Naive B cell (primary cell): ENCODE data around the gene SCARF1. TPM values are rescaled to one million over a fixed set of nuclear protein-coding genes. Genes with fewer than 3 reads are reported as not detected.
A peak's percentile ranks its signal among the peaks of the same experiment; 100 is the strongest.

Source experiments
- ATAC-seq, 2 donors: fragments of 150-1000 bp; cut with Tn5 transposase; 2 replicates each; pipeline ENCODE4 v1.10.0; 2021; ENCODE audit warnings: low read depth in 2 of 2, mild to moderate bottlenecking in 2 of 2, moderate library complexity in 2 of 2
- DNase-seq: peaks from one replicate; pipeline ENCODE4 v3.0.0; 2022
- H3K27ac Mint-ChIP-seq, 6 donors: one replicate each; pipeline ENCODE4 v1.8.0; 2020 to 2022; ENCODE audit warnings: mild to moderate bottlenecking in 6 of 6, mixed read lengths in 6 of 6, moderate library complexity in 5 of 6, inconsistent platforms in 2 of 6
- H3K27me3 Mint-ChIP-seq, 3 donors: one replicate each; pipeline ENCODE4 v1.8.0; 2021 to 2022; ENCODE audit warnings: mixed read lengths in 3 of 3, mild to moderate bottlenecking in 1 of 3
- H3K36me3 Mint-ChIP-seq, 2 donors: one replicate each; pipeline ENCODE4 v1.8.0; 2020 to 2022; ENCODE audit warnings: mixed read lengths in 2 of 2, inconsistent platforms in 1 of 2, mild to moderate bottlenecking in 1 of 2
- H3K4me1 Mint-ChIP-seq, 3 donors: one replicate each; pipeline ENCODE4 v1.8.0; 2020 to 2022; ENCODE audit warnings: mixed read lengths in 3 of 3, inconsistent platforms in 1 of 3, mild to moderate bottlenecking in 1 of 3, moderate library complexity in 1 of 3
- H3K4me3 Mint-ChIP-seq, 8 donors: one replicate each; pipeline ENCODE4 v1.8.0; 2020 to 2022; ENCODE audit warnings: mild to moderate bottlenecking in 8 of 8, mixed read lengths in 8 of 8, moderate library complexity in 8 of 8, inconsistent platforms in 2 of 8
- H3K9me3 Mint-ChIP-seq, 7 donors: one replicate each; pipeline ENCODE4 v1.8.0; 2020 to 2022; ENCODE audit warnings: mixed read lengths in 7 of 7, mild to moderate bottlenecking in 5 of 7, inconsistent platforms in 2 of 7, moderate library complexity in 1 of 7
- polyA plus RNA-seq, 6 donors: library from polyadenylated mRNA; unstranded; fragments of 300-500 nt; fragmentation: Illumina TruSeq; gene quantifications; one replicate each; pipeline ENCODE4 v1.2.3, GENCODE V29; 2021; ENCODE audit warnings: low read depth in 6 of 6

SCARF1 gene
- polyA plus RNA-seq, 6 donors from 2014 or later, result 0.13 to 0.32 TPM; not detected in 4

DNA sequence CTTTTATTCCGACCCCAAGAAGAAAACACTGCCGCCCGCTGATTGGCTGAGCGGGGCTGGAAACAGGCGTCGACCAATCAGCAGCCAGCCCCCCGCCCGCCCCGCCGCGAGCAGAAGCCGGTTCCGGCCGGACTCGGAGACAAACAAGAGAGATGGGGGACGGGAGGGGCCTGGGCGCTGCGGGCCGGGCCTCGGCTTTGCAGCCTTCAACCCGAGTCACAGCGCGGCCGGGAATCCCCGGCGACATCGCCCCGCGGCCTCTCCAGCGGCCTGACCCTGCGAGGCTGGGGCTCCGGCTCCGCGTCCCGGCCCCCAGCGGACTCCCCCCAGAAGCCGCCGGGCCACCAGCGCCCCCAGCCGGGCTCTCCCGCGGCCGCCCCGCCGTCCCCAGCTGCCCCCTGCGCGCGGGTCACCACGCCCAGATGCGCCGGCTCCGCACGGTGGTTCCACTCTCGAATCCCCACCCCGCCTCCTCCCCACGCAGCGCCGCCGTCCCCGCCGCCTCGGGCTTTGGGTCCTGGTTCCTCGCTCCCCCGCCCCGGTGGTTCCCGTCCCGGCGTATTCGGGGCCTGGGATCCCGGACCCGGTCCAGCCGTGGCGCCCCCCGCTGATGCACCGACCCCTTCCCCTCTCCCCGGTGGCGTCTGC lies 16.6 kb downstream of the SCARF1 start:
- Mint-ChIP-seq H3K27me3 (no peaks in the 10 kb centered on the region), H3K4me3 (peak overlapping the region; percentile 88 to 99 (median 94)), H3K27ac (peak overlapping the region; percentile 92 to 98 (median 96)), H3K4me1 (peaks cover 36 to 59% (median 51%) of the 10 kb centered on the region in 3 donors), H3K9me3 (peaks cover 0 to 3% (median 0%) of the 10 kb centered on the region in 7 donors), H3K36me3 (no peaks in the 10 kb centered on the region)
- DNase-seq, result peak; percentile 89
- ATAC-seq, result peak; percentile 69 to 71

DNA sequence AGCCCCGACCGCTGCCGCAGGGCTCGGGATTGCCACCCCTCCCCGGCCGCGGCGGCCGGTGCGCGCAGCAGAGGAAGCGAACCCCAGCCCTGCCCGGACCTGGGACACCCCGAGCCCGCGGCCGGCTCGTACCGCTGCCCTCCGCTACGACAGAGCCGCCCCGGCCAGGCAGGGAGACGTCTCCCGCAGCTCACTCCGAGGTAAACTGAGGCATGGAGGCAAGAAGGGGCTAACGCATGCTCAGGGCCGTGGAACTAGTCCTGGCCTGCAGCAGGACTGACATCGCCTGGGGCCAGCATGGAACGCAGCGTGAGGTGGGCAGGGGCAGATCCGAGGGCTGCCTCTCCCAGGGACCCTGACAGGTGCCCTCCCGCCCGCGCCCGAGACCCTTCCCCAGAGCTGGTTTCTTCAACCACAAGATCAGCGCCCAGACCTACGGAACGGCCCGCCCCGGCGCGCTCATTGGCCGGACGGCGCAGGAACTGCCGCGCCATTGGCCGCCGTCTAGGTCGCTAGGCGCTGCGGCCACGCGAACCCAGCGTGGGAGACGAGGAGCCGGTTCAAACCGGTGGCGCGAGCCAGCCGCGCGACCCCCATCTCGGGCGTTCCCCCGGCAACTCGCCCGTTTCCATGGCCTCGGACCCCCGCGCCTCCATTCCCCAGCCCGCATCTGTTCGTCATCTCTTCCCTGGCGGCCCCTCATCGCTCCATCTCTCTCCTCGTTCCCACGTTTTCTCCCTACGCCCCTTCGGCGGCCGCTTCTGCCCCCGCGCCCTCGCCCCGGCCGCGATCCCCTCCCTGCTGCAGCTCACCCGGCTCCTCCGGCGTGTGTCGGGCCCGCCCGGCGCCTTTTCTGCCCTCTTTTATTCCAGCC lies 17.3 kb downstream of the SCARF1 start, which contains the start of gene SLC43A2:
SLC43A2 (minus strand) TSS at position 853 of the 874 bp plus-strand sequence. CDS start 960 bp downstream, outside the sequence.
- Mint-ChIP-seq H3K4me1 (peaks cover 39 to 63% (median 51%) of the 10 kb centered on the region in 3 donors), H3K9me3 (peaks cover 0 to 3% (median 0%) of the 10 kb centered on the region in 7 donors), H3K27ac (peak within 1 kb of the TSS; percentile 92 to 98 (median 96)), H3K27me3 (no peaks in the 10 kb centered on the region), H3K36me3 (no peaks in the 10 kb centered on the region), H3K4me3 (peak within 1 kb of the TSS; percentile 88 to 99 (median 96))
- DNase-seq, result peak; percentile 86
- peak; percentile 64 for ATAC-seq

DNA sequence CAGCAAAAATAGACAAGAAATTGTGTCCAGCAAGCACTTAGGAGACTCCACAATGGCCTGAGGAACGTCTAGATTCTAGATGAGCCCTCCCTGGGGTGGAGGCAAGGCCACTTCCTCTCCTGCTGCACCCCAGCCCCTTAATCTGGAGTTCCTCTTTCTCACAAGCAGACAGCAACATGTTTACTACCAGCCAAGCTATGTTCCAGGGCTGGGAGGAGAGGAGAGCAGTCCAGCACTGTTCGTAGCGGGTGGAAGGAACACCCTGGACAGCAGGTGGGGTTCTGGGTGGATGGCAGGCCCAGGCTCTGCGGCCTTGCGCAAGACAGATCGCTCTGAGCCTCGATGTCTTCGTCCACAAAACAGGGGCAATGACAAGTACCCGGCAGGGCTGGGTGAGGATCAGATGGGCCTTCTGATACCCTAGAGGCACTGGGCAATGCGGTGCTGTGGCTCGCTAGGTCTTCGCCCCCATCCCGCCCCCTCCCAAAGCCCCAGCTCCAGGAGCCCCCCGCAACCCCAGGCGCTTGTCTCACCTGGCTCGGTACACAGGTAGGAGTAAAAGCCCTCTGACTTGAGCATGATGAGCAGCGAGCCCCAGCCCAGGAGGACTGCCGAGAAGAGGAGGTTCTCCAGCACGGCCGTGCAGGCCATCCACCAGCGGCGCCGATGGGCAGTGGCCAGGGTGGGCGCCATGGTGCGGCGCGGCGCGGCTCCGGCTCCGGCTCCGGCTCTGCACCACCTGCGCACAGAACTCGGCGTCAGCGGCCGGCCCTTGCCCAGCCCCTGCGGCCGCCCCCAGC lies 18.1 kb downstream of the SCARF1 start:
- H3K4me3 Mint-ChIP-seq, result peak overlapping the region; percentile 88 to 99 (median 96)
- ATAC-seq (peak; percentile 33 to 39), DNase-seq (peak; percentile 74)
- peaks cover 39 to 62% (median 51%) of the 10 kb centered on the region in 3 donors for H3K4me1 Mint-ChIP-seq
- H3K36me3 Mint-ChIP-seq, result no peaks in the 10 kb centered on the region
- no peaks in the 10 kb centered on the region for H3K27me3 Mint-ChIP-seq
- H3K27ac Mint-ChIP-seq, result peak overlapping the region; percentile 93 to 97 (median 94)
- peaks cover 0 to 3% (median 0%) of the 10 kb centered on the region in 7 donors for H3K9me3 Mint-ChIP-seq

DNA sequence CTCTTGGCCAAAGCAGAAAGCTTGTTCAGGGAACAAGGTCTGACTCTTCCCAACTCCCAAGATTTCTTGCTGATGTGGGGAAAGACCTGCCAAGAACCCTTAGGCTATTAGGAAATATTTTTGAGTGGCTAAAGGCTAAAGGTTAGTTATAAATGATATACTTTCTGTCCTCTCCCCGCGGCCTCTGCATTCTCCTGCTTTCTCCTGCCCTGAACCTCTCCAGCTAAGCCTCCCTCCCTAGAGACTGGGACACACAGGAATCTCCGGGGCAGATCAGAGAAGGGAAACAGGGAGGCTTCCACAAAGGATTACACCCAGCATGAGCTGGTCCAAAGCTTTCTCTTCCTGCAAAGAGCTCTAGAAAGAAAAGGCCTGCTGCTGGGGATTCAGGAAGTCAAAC lies 19.2 kb downstream of the SCARF1 start:
- Mint-ChIP-seq H3K4me1 (peaks cover 33 to 52% (median 44%) of the 10 kb centered on the region in 3 donors), H3K27me3 (no peaks in the 10 kb centered on the region), H3K36me3 (no peaks in the 10 kb centered on the region), H3K9me3 (peaks cover 0 to under 1% (median 0%) of the 10 kb centered on the region in 7 donors), H3K27ac (peak overlapping the region in 4 of 6 donors; percentile 60 to 93 (median 70)), H3K4me3 (peak overlapping the region; percentile 88 to 99 (median 96))
- ATAC-seq (no peak), DNase-seq (no peak)

DNA sequence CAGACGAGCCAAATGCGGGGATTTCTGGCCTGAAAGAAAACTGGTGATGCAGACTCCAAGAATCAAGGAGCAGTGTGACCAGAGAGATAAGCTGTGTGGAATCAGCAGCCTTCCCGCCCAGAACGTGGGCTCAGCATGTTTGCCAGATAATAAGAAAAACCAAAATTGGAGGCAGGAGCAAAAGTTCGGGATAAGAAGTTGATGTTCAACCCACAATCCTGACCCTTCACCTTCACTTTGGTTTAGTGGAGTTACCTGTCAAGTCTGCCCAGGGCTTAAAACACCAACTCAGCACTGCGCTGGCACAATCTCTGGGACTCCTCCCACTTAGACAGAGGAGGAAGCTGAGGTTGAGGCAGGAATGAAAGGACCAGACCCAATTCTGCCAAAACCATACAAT lies 20.0 kb downstream of the SCARF1 start:
- no peaks in the 10 kb centered on the region for H3K9me3 Mint-ChIP-seq
- H3K36me3 Mint-ChIP-seq, result no peaks in the 10 kb centered on the region
- peaks cover 32 to 46% (median 43%) of the 10 kb centered on the region in 3 donors for H3K4me1 Mint-ChIP-seq
- no peaks in the 10 kb centered on the region for H3K27me3 Mint-ChIP-seq
- ATAC-seq (no peak), DNase-seq (no peak)
- H3K4me3 Mint-ChIP-seq, result peak overlapping the region; percentile 58 to 99 (median 90)
- H3K27ac Mint-ChIP-seq, result peak overlapping the region in 4 of 6 donors; percentile 47 to 93 (median 70)

DNA sequence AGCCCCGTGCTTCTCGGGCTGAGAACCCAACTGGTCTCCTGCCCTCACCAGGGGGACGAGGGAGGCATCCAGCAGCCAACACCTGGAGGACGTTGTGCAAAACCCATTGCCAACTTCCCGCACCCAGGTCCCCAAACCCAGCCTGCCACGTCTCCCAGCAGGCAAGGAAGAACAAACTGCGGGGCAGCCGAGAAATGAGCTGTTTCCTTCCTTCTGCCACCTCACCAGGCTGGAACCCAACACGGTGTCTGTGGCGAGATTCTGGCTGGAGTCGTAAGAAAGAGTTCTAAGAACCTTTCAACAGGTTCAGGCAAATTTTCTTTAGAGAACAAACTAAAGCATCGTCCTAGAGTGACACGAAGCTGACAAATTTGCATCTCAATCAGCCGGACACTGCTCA lies 20.5 kb downstream of the SCARF1 start:
- no peak for DNase-seq
- H3K27me3 Mint-ChIP-seq, result no peaks in the 10 kb centered on the region
- H3K4me1 Mint-ChIP-seq, result peaks cover 28 to 41% (median 38%) of the 10 kb centered on the region in 3 donors
- H3K27ac Mint-ChIP-seq, result no peak overlapping the region
- no peak for ATAC-seq
- H3K4me3 Mint-ChIP-seq, result peak overlapping the region in 6 of 8 donors; percentile 62 to 99 (median 90)
- no peaks in the 10 kb centered on the region for H3K9me3 Mint-ChIP-seq
- H3K36me3 Mint-ChIP-seq, result no peaks in the 10 kb centered on the region

DNA sequence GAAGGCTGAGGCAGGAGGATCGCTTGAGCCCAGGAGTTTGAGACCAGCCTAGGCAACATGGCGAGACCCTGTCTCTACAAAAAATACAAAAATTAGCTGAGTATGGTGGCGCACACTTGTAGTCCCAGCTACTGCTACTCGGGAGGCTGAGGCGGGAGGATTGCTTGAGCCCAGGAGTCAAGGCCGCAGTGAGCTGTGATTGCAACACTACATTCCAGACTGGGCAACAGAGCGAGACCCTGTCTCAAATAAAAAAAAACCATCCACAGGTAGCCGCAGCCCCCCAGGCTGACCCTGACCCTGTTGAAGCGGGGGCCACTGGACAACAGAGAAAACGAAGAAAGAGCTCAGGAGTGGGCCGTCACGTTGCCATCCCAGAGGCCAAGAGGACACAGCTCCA lies 20.9 kb downstream of the SCARF1 start:
- ATAC-seq (no peak), DNase-seq (no peak)
- H3K27me3 Mint-ChIP-seq, result no peaks in the 10 kb centered on the region
- peaks cover 25 to 38% (median 37%) of the 10 kb centered on the region in 3 donors for H3K4me1 Mint-ChIP-seq
- H3K9me3 Mint-ChIP-seq, result no peaks in the 10 kb centered on the region
- peak overlapping the region in 2 of 6 donors; percentile 76 to 77 for H3K27ac Mint-ChIP-seq
- H3K36me3 Mint-ChIP-seq, result no peaks in the 10 kb centered on the region
- H3K4me3 Mint-ChIP-seq, result peak overlapping the region in 4 of 8 donors; percentile 20 to 53 (median 46)

DNA sequence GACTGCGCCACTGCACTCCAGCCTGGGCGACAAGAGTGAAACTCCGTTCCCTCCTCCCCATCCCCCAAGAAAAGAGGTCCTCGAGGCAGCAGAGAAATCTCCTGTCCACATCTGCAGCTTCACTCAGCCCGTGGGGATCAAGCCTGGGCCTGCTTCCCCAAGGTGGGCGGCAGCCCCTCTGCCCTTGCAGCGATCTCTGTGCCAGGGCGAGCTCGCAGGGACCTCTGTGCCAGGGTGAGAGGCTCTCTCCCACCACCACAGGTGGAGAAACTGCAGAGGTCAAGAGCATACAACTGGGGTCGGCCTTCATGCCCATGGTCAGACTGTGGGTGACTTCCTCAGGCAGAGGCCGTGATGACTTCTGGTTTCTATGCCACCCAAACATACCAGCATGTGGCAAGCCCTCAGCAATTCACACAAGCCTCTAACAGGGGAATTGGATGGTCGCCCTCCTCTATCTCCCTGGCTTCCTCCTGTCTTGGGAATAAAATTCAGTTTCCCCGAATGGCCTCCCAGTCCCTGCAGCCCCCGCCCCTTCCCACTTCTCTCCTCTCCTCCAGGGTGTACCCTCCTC lies 22.4 kb downstream of the SCARF1 start:
- DNase-seq, result no peak
- Mint-ChIP-seq H3K36me3 (no peaks in the 10 kb centered on the region), H3K4me3 (no peak overlapping the region), H3K27ac (no peak overlapping the region), H3K27me3 (no peaks in the 10 kb centered on the region), H3K9me3 (no peaks in the 10 kb centered on the region), H3K4me1 (peaks cover 27 to 47% (median 41%) of the 10 kb centered on the region in 3 donors)
- no peak for ATAC-seq

DNA sequence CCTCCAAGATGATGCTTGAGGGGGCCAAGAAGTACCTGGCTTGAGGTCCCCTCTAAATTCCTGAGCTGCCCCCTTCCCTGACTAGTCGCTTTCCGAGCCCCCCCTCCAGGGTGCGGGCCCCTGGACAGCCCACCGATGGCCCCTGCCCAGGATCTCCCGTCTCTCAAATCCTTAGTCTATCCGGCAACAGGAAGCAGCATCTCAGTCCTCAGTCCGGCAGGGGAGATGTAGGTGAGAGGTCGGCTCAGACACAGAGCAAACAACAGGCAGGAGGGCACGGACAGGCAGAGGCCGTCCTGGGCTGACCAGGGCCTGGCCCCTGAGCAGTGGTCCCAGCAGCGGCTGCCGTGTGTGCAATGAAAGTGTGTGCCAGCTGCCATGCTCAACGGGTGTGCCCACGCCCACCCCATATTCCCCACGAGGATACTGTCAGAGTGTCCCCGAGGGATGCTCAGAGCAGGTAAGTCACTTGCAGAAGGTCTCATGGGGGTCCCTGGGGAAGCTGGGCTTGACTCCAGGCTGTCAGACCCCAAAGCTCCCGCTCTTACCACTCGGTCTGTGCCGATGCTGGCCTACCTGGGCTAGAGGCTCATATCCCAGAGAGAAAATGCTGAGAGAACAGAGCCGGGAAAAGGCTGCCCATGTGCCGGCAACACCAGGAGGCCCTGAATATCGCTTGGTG lies 24.1 kb downstream of the SCARF1 start:
- no peak for DNase-seq
- ATAC-seq, result no peak
- Mint-ChIP-seq H3K27ac (peak overlapping the region in 3 of 6 donors; percentile 4 to 27 (median 15)), H3K9me3 (no peaks in the 10 kb centered on the region), H3K27me3 (no peaks in the 10 kb centered on the region), H3K36me3 (no peaks in the 10 kb centered on the region), H3K4me1 (peaks cover 21 to 40% (median 37%) of the 10 kb centered on the region in 3 donors), H3K4me3 (no peak overlapping the region)

DNA sequence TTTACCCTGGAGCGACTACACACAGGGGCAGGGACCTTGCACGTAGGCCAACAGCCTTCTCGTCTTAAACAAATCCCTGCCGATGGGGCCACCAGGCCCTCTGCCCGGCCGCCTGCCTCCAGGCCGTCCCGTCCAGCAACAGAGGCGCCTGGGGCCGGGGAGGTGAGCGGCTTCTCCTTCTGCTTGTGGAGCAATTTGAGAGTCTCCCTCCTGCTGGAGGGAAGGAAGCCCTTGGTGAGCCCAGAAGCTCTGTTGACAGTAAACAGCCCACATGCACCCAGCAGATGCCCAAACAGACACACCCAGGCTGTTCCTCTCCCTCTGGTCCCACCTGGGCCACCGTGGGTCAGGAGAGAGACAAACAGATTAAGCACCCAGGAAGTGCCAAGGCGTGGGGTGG lies 25.0 kb downstream of the SCARF1 start:
- DNase-seq, result no peak
- ATAC-seq, result no peak
- peak overlapping the region in 1 of 6 donors; percentile 4 for H3K27ac Mint-ChIP-seq
- H3K9me3 Mint-ChIP-seq, result no peaks in the 10 kb centered on the region
- no peak overlapping the region for H3K4me3 Mint-ChIP-seq
- no peaks in the 10 kb centered on the region for H3K36me3 Mint-ChIP-seq
- no peaks in the 10 kb centered on the region for H3K27me3 Mint-ChIP-seq
- H3K4me1 Mint-ChIP-seq, result peaks cover 13 to 31% (median 28%) of the 10 kb centered on the region in 3 donors

DNA sequence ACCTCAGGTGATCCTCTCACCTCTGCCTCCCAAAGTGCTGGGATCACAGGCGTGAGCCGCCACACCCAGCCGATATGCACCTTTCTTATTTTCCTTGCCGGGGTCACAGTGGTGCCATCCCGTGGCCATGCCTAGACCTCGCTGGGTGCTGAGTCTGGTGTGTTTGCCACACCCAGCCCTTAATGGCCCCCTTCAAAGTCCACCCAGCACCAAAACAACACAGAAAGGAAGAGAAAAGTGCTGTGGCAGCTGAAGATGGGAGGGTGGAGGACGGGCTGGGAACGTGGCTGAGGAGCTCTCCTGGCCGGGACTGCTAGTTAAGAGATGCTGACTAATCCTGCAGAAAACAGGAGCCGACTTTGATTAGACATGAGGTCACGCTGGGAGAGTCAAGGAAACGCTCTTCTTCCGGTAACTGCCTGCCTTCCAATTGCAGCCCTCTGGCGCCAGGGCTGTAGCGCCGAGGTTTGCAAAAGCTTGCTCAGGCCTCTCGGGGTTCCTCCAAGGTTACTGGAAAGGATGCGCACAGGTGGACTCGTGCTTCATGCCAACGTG lies 27.8 kb downstream of the SCARF1 start:
- peak overlapping the region in 2 of 8 donors; percentile 43 to 59 for H3K4me3 Mint-ChIP-seq
- DNase-seq, result no peak
- H3K9me3 Mint-ChIP-seq, result no peaks in the 10 kb centered on the region
- H3K4me1 Mint-ChIP-seq, result peaks cover 10 to 17% (median 13%) of the 10 kb centered on the region in 3 donors
- no peaks in the 10 kb centered on the region for H3K36me3 Mint-ChIP-seq
- peak overlapping the region in 3 of 6 donors; percentile 49 to 58 (median 56) for H3K27ac Mint-ChIP-seq
- no peak for ATAC-seq
- H3K27me3 Mint-ChIP-seq, result no peaks in the 10 kb centered on the region

DNA sequence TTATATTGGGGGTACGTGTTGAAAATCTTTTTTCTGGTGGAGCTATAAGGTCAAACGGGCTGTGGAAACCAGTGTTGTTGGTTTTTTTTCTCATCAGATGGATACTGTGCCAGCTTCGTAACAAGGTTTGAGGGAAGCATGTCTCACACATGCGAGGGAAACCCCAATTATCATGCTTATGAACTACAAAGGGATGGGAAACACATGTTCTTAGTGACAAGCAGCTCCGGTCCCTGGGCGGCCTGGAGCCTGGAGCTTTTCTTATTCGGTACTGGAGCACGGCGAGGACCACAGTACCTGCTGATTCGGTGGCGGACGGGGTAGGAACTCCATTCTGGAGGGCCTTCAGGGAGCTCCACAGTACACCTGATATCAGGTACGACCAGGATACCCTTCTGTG lies 29.4 kb downstream of the SCARF1 start:
- Mint-ChIP-seq H3K36me3 (no peaks in the 10 kb centered on the region), H3K4me1 (peaks cover 10 to 15% (median 13%) of the 10 kb centered on the region in 3 donors), H3K27me3 (no peaks in the 10 kb centered on the region), H3K4me3 (no peak overlapping the region), H3K9me3 (no peaks in the 10 kb centered on the region), H3K27ac (no peak overlapping the region)
- ATAC-seq (no peak), DNase-seq (no peak)
